ENCODE measurements around the gene ANKRD22. TPM values are rescaled to one million over a fixed set of nuclear protein-coding genes. Genes with fewer than 3 reads are reported as not detected.
A peak's percentile ranks its signal among the peaks of the same experiment; 100 is the strongest.
"Not testable (repeated sequence)": the region's sequence is repeated elsewhere in the genome, so short reads cannot be mapped to it uniquely, and the experiment has no call there.

ANKRD22 gene
- total and polyA plus RNA-seq, 4 donors: 0.18 to 1.8 (median 0.25) TPM

- Histone ChIP-seq H3K9me3 (ENCODE audit: control insufficient read depth, low read length) (no peaks in the 10 kb centered on the region), H3K4me3 (ENCODE audit: low read length in 2 of 2) (no peak overlapping the region), H3K27me3 (ENCODE audit: control insufficient read depth in 1 of 2, insufficient read depth in 2 of 2, low read length in 1 of 2) (no peaks in the 10 kb centered on the region), H3K4me1 (ENCODE audit: control insufficient read depth in 1 of 2, insufficient read depth in 2 of 2, low read length in 2 of 2) (no peaks in the 10 kb centered on the region), H3K27ac (ENCODE audit: low read depth in 1 of 2, low read length in 2 of 2) (no peak overlapping the region), H3K36me3 (ENCODE audit: control insufficient read depth in 1 of 2, insufficient read depth in 2 of 2, low read length in 1 of 2) (no peaks in the 10 kb centered on the region)
- no peak for DNase-seq
- ATAC-seq (ENCODE audit: low FRiP score): no peak
- 37 to 48% methylated on average over 1 of the region's 1 CpG for WGBS, 2 donors
- intact Hi-C loops (cut with DNase I): no loop called here
Observed at GRCh38 chr10:88848499-88848898, 3.1 kb downstream of the ANKRD22 start.

- intact Hi-C loops (cut with DNase I): loop anchor here in 1 of 2 donors (5.0 kb wide), 1 partner anchor 364 kb away; the partner anchor contains the start of gene CH25H
- WGBS, 2 donors: 91 to 93% methylated on average over 4 of the region's 4 CpGs
- no peak for DNase-seq
- H3K27ac ChIP-seq (ENCODE audit: low read depth in 1 of 2, low read length in 2 of 2): no peak overlapping the region
- H3K4me3 ChIP-seq (ENCODE audit: low read length in 2 of 2): no peak overlapping the region
- no peaks in the 10 kb centered on the region for H3K36me3 ChIP-seq (ENCODE audit: control insufficient read depth in 1 of 2, insufficient read depth in 2 of 2, low read length in 1 of 2)
- no peaks in the 10 kb centered on the region for H3K4me1 ChIP-seq (ENCODE audit: control insufficient read depth in 1 of 2, insufficient read depth in 2 of 2, low read length in 2 of 2)
- H3K27me3 ChIP-seq (ENCODE audit: control insufficient read depth in 1 of 2, insufficient read depth in 2 of 2, low read length in 1 of 2): no peaks in the 10 kb centered on the region
- no peaks in the 10 kb centered on the region for H3K9me3 ChIP-seq (ENCODE audit: control insufficient read depth, low read length)
- ATAC-seq (ENCODE audit: low FRiP score): no peak
Observed at GRCh38 chr10:88843171-88843570, 8.5 kb downstream of the ANKRD22 start.

- intact Hi-C loops (cut with DNase I): loop anchor here in 1 of 2 donors (5.0 kb wide), 1 partner anchor 366 kb away; the partner anchor contains the start of gene CH25H
Observed at GRCh38 chr10:88841316-88842111, 10.1 kb downstream of the ANKRD22 start.

GRCh38 chr10:88840881-88841280 is 10.8 kb downstream of the ANKRD22 start:
- Histone ChIP-seq H3K4me1 (ENCODE audit: control insufficient read depth in 1 of 2, insufficient read depth in 2 of 2, low read length in 2 of 2) (no peaks in the 10 kb centered on the region), H3K9me3 (ENCODE audit: control insufficient read depth, low read length) (no peaks in the 10 kb centered on the region), H3K27me3 (ENCODE audit: control insufficient read depth in 1 of 2, insufficient read depth in 2 of 2, low read length in 1 of 2) (no peaks in the 10 kb centered on the region), H3K36me3 (ENCODE audit: control insufficient read depth in 1 of 2, insufficient read depth in 2 of 2, low read length in 1 of 2) (no peaks in the 10 kb centered on the region), H3K4me3 (ENCODE audit: low read length in 2 of 2) (no peak overlapping the region), H3K27ac (ENCODE audit: low read depth in 1 of 2, low read length in 2 of 2) (no peak overlapping the region)
- ATAC-seq (ENCODE audit: low FRiP score) (no peak), DNase-seq (no peak)
- intact Hi-C loops (cut with DNase I): loop anchor here in 1 of 2 donors (5.0 kb wide), 1 partner anchor 366 kb away; the partner anchor contains the start of gene CH25H
- WGBS, 2 donors: 91 to 97% methylated on average over 5 of the region's 5 CpGs

More at GRCh38 chr10:88841316-88842111, 10.1 kb downstream of the ANKRD22 start:
- Histone ChIP-seq H3K36me3 (ENCODE audit: control insufficient read depth in 1 of 2, insufficient read depth in 2 of 2, low read length in 1 of 2) (no peaks in the 10 kb centered on the region), H3K9me3 (ENCODE audit: control insufficient read depth, low read length) (no peaks in the 10 kb centered on the region), H3K27ac (ENCODE audit: low read depth in 1 of 2, low read length in 2 of 2) (no peak overlapping the region), H3K27me3 (ENCODE audit: control insufficient read depth in 1 of 2, insufficient read depth in 2 of 2, low read length in 1 of 2) (no peaks in the 10 kb centered on the region), H3K4me1 (ENCODE audit: control insufficient read depth in 1 of 2, insufficient read depth in 2 of 2, low read length in 2 of 2) (no peaks in the 10 kb centered on the region), H3K4me3 (ENCODE audit: low read length in 2 of 2) (no peak overlapping the region)
- WGBS, 2 donors: 70 to 78% methylated on average over 6 of the region's 6 CpGs
- ATAC-seq (ENCODE audit: low FRiP score) (no peak), DNase-seq (peak in 1 of 2 donors; percentile 45)

- Histone ChIP-seq H3K9me3 (ENCODE audit: control insufficient read depth, low read length) (no peaks in the 10 kb centered on the region), H3K4me3 (ENCODE audit: low read length in 2 of 2) (no peak overlapping the region), H3K27ac (ENCODE audit: low read depth in 1 of 2, low read length in 2 of 2) (no peak overlapping the region), H3K4me1 (ENCODE audit: control insufficient read depth in 1 of 2, insufficient read depth in 2 of 2, low read length in 2 of 2) (no peaks in the 10 kb centered on the region), H3K36me3 (ENCODE audit: control insufficient read depth in 1 of 2, insufficient read depth in 2 of 2, low read length in 1 of 2) (no peaks in the 10 kb centered on the region), H3K27me3 (ENCODE audit: control insufficient read depth in 1 of 2, insufficient read depth in 2 of 2, low read length in 1 of 2) (no peaks in the 10 kb centered on the region)
- ATAC-seq (ENCODE audit: low FRiP score) (no peak), DNase-seq (no peak)
- intact Hi-C loops (cut with DNase I): loop anchor here in 1 of 2 donors (5.0 kb wide), 1 partner anchor 367 kb away; the partner anchor contains the start of gene CH25H
- WGBS, 2 donors: 88% methylated on average over 3 of the region's 3 CpGs
Observed at GRCh38 chr10:88840104-88840503, 11.5 kb downstream of the ANKRD22 start.

- Histone ChIP-seq H3K27me3 (ENCODE audit: control insufficient read depth in 1 of 2, insufficient read depth in 2 of 2, low read length in 1 of 2) (no peaks in the 10 kb centered on the region), H3K27ac (ENCODE audit: low read depth in 1 of 2, low read length in 2 of 2) (no peak overlapping the region), H3K9me3 (ENCODE audit: control insufficient read depth, low read length) (no peaks in the 10 kb centered on the region), H3K4me3 (ENCODE audit: low read length in 2 of 2) (no peak overlapping the region), H3K36me3 (ENCODE audit: control insufficient read depth in 1 of 2, insufficient read depth in 2 of 2, low read length in 1 of 2) (no peaks in the 10 kb centered on the region), H3K4me1 (ENCODE audit: control insufficient read depth in 1 of 2, insufficient read depth in 2 of 2, low read length in 2 of 2) (no peaks in the 10 kb centered on the region)
- no peak for DNase-seq
- WGBS, 2 donors: 91 to 93% methylated on average over 5 of the region's 5 CpGs
- intact Hi-C loops (cut with DNase I): loop anchor here (2.0 to 10.0 kb wide), 4 partner anchors 94 to 373 kb away; partner anchors contain the start of gene FAS (in 2 of the 2)
- ATAC-seq (ENCODE audit: low FRiP score): no peak
Observed at GRCh38 chr10:88838766-88839350, 12.8 kb downstream of the ANKRD22 start.

- intact Hi-C loops (cut with DNase I): loop anchor here (2.0 to 10.0 kb wide), 4 partner anchors 95 to 375 kb away; partner anchors contain the start of gene FAS (in 2 of the 2)
- not testable (repeated sequence) for H3K36me3 ChIP-seq (ENCODE audit: control insufficient read depth in 1 of 2, insufficient read depth in 2 of 2, low read length in 1 of 2); ATAC-seq (ENCODE audit: low FRiP score); H3K27ac ChIP-seq (ENCODE audit: low read depth in 1 of 2, low read length in 2 of 2); H3K4me1 ChIP-seq (ENCODE audit: control insufficient read depth in 1 of 2, insufficient read depth in 2 of 2, low read length in 2 of 2); H3K9me3 ChIP-seq (ENCODE audit: control insufficient read depth, low read length); H3K27me3 ChIP-seq (ENCODE audit: control insufficient read depth in 1 of 2, insufficient read depth in 2 of 2, low read length in 1 of 2); H3K4me3 ChIP-seq (ENCODE audit: low read length in 2 of 2); DNase-seq
Observed at GRCh38 chr10:88837632-88838031, 14.0 kb downstream of the ANKRD22 start.

GRCh38 chr10:88835910-88836221 is 15.8 kb downstream of the ANKRD22 start:
- WGBS, 2 donors: 10 to 13% methylated on average over 2 of the region's 2 CpGs
- Histone ChIP-seq H3K4me1 (ENCODE audit: control insufficient read depth in 1 of 2, insufficient read depth in 2 of 2, low read length in 2 of 2) (no peaks in the 10 kb centered on the region), H3K9me3 (ENCODE audit: control insufficient read depth, low read length) (no peaks in the 10 kb centered on the region), H3K4me3 (ENCODE audit: low read length in 2 of 2) (no peak overlapping the region), H3K27ac (ENCODE audit: low read depth in 1 of 2, low read length in 2 of 2) (no peak overlapping the region), H3K27me3 (ENCODE audit: control insufficient read depth in 1 of 2, insufficient read depth in 2 of 2, low read length in 1 of 2) (no peaks in the 10 kb centered on the region), H3K36me3 (ENCODE audit: control insufficient read depth in 1 of 2, insufficient read depth in 2 of 2, low read length in 1 of 2) (no peaks in the 10 kb centered on the region)
- DNase-seq: no peak
- no peak for ATAC-seq (ENCODE audit: low FRiP score)
- intact Hi-C loops (cut with DNase I): loop anchor here (2.0 to 10.0 kb wide), 4 partner anchors 97 to 376 kb away; partner anchors contain the start of gene FAS (in 2 of the 2)
